ENCODE data around the gene NRARP.
A peak's percentile ranks its signal among the peaks of the same experiment; 100 is the strongest.

DNA sequence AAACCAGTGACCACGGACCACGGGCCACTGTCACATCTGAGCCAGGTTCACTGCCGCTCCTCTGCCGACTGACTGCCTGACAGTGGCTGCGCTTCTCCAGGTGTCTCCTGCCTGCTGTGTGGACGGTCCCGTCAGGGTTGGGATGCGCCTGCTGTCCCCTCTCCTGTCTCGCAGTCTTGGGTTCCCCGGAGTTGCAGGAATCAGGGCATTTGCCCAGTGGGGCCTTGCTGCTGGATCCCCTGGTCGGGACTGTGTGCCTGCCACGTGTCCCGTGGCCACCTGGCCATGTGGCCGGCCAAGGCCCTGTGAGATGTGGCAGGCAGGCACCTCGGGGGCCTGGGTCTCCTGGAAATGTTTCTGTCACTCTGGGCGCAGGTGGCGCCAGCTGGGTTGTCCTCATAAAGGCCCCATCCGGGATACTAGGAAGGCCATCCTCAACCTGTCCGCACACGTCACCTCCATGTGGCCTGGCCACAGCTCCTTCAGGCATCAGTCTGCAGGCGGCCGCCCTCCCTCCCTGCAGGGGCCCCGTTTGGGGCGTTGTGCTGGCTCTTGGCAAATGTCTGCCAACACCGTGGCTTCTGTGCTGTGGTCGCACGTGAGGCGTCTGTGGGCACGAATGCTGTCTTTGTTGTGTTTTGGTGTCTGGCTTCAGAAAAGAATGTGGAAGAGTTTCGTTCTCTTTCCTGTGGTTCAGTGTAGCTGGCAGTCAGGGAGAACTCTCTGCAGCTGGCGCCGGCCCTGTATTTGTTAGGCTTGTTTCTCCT, 31.0 kb downstream of the NRARP start:
- TF ChIP-seq POLR2A (IDR thresholded peaks at IDR 0.05) (no peak), CTCF (IDR thresholded peaks at IDR 0.05) (no peak), POLR2AphosphoS5 (IDR thresholded peaks at IDR 0.05) (peak in 1 of 3 donors; percentile 43)
